Measurements from ENCODE around the gene TPRG1.

DNA sequence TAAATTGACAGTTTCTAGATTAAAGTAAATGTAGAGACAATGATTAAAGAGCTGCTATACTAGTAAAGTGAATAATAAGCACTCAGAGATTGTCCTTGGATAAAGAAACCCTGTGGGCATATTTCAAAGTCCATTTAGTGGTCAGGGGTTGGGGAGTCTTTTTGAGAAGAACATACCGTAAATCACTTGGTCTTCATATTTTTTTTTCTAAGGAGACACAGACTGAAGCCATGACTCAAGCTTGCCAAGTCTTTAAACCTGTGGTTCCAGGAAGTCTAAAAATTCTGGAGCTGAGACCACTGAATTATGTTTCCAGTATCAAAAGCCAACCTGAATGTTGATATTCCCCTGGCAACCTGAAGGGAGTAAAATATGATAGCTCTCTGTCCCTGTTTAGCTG, 171.0 kb downstream of the TPRG1 start:
- TF ChIP-seq, protein P1, sequence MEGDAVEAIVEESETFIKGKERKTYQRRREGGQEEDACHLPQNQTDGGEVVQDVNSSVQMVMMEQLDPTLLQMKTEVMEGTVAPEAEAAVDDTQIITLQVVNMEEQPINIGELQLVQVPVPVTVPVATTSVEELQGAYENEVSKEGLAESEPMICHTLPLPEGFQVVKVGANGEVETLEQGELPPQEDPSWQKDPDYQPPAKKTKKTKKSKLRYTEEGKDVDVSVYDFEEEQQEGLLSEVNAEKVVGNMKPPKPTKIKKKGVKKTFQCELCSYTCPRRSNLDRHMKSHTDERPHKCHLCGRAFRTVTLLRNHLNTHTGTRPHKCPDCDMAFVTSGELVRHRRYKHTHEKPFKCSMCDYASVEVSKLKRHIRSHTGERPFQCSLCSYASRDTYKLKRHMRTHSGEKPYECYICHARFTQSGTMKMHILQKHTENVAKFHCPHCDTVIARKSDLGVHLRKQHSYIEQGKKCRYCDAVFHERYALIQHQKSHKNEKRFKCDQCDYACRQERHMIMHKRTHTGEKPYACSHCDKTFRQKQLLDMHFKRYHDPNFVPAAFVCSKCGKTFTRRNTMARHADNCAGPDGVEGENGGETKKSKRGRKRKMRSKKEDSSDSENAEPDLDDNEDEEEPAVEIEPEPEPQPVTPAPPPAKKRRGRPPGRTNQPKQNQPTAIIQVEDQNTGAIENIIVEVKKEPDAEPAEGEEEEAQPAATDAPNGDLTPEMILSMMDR (conservative IDR thresholded peaks at IDR 0.05; ENCODE audit: low read depth, low read length) = no peak
- no peak for TF ChIP-seq EZH2 (IDR thresholded peaks at IDR 0.05; ENCODE audit: borderline replicate concordance, low read depth, low read length, poor library complexity, severe bottlenecking)

Measured in A673 (cell line).